Prostate gland (tissue), 2 donors: ENCODE measurements around the gene GH2.

Experiments
- POLR2A ChIP-seq: fragments of 450-650 bp; IDR thresholded peaks from one replicate; pipeline ENCODE4 v1.6.1; 2016; ENCODE audit warnings: antibody characterized with exemption, mild to moderate bottlenecking
- POLR2AphosphoS5 ChIP-seq: sonication (generic); formaldehyde crosslinking; IDR thresholded peaks from one replicate; pipeline ENCODE4 v1.6.1; 2017; ENCODE audit warnings: antibody characterized with exemption
- TF ChIP-seq, protein P1 (sequence below), 4 experiments: fragments of 200-600 bp in 2 of 4; fragments of 450-650 bp in 2 of 4; sonication (generic) in 2 of 4; IDR thresholded peaks; 1 replicate in 3 of 4; 2 replicates in 1 of 4; pipeline ENCODE4 v1.5.1; 2016 to 2019; ENCODE audit warnings: antibody characterized with exemption in 4 of 4, mild to moderate bottlenecking in 2 of 4, moderate library complexity in 2 of 4

DNA sequence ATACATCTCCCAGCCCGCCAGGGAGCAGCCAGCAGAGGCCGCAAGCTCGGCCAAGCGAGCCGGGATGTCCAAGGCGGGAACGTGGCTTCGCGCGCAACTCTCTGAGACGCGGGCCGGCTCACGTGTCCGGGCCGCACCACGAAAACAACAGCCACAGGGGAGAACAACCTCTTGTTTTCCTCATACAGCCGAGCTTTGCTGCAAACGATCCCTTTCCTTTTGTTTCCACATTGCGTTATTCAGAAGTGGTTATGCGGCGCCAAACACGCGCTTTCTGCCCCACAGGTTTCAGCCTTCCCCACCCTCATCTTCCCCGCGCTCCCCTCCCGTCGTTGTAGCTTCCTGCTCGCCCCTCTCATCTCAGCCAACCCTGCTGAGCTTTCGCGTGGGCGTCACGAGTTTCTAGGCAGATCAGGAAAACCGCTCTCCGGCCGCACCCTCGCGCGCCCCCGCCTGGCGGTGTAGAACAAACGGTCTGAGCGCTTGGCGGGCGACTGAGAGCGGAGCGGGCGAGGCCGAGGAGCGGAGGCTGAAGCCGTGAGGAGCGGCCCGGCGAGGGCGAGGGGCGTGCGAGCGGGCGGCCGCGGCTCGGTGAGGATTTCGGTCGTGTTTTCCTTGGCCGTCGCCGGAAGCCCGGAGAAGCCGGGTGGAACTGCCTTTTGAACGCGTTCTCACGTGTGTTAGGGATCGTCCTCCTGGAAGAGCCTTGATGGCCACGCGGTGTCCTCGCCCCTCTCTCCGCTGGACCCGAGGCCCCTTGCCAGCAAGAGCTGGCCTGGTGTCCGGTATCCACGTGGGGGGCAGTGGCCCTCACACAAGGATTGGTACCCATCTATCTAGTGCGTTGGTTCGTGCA, 32.7 kb downstream of the GH2 start:
- TF ChIP-seq POLR2A, result no peak
- TF ChIP-seq, protein P1, sequence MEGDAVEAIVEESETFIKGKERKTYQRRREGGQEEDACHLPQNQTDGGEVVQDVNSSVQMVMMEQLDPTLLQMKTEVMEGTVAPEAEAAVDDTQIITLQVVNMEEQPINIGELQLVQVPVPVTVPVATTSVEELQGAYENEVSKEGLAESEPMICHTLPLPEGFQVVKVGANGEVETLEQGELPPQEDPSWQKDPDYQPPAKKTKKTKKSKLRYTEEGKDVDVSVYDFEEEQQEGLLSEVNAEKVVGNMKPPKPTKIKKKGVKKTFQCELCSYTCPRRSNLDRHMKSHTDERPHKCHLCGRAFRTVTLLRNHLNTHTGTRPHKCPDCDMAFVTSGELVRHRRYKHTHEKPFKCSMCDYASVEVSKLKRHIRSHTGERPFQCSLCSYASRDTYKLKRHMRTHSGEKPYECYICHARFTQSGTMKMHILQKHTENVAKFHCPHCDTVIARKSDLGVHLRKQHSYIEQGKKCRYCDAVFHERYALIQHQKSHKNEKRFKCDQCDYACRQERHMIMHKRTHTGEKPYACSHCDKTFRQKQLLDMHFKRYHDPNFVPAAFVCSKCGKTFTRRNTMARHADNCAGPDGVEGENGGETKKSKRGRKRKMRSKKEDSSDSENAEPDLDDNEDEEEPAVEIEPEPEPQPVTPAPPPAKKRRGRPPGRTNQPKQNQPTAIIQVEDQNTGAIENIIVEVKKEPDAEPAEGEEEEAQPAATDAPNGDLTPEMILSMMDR (IDR thresholded peaks at IDR 0.05), result peak; percentile 48 to 83 (median 70)
- peak; percentile 73 for TF ChIP-seq POLR2AphosphoS5
